CD4-positive, alpha-beta T cell (primary cell): Measurements from ENCODE around the gene ITGAE. TPM values are rescaled to one million over a fixed set of nuclear protein-coding genes. Genes with fewer than 3 reads are reported as not detected.

ENCODE experiments used
- ATAC-seq: fragments of 200-7000 bp; cut with Tn5 transposase; one replicate; pipeline ENCODE4 v1.10.0; 2022; ENCODE audit warnings: mild to moderate bottlenecking; ENCODE audit not compliant: poor library complexity
- CTCF ChIA-PET: fragments of 350-600 bp; sonication (Branson Sonifier 250); formaldehyde crosslinking; loops from one replicate; lab custom pipeline; 2021; ENCODE audit warnings: antibody characterized with exemption, inconsistent platforms; lab: Charles Lee
- POLR2A ChIA-PET: fragments of 350-600 bp; sonication (Branson Sonifier 250); formaldehyde crosslinking; loops from one replicate; lab custom pipeline; 2021; ENCODE audit warnings: antibody characterized with exemption, inconsistent platforms; lab: Charles Lee
- DNase-seq, 14 experiments: peaks; one replicate each; pipeline ENCODE4 v3.0.0-alpha.2; 2013 to 2020; ENCODE audit warnings: mixed read lengths in 2 of 14
- H3K27ac ChIP-seq, 2 donors: one replicate each; pipeline versions ENCODE4 v1.5.1 to v1.7.0; 2013; ENCODE audit warnings: low read length in 2 of 2, low read depth in 1 of 2, mild to moderate bottlenecking in 1 of 2
- H3K27me3 ChIP-seq, 2 experiments: 1 replicate in 1 of 2; 2 replicates in 1 of 2; pipeline versions ENCODE4 v1.6.1 to v1.7.0; 2013; ENCODE audit warnings: low read length in 2 of 2, control low read depth in 1 of 2, mild to moderate bottlenecking in 1 of 2, moderate library complexity in 1 of 2; ENCODE audit not compliant: insufficient read depth in 2 of 2, control insufficient read depth in 1 of 2
- H3K36me3 ChIP-seq: one replicate; pipeline ENCODE4 v1.6.1; 2013; ENCODE audit warnings: low read length, control low read depth; ENCODE audit not compliant: insufficient read depth
- H3K4me1 ChIP-seq: one replicate; pipeline ENCODE4 v1.6.1; 2013; ENCODE audit warnings: low read length, control low read depth; ENCODE audit not compliant: insufficient read depth
- H3K4me3 ChIP-seq: one replicate; pipeline ENCODE4 v1.5.1; 2013; ENCODE audit warnings: mild to moderate bottlenecking, low read length, moderate library complexity
- H3K9me3 ChIP-seq, 2 experiments: 1 replicate in 1 of 2; 2 replicates in 1 of 2; pipeline versions ENCODE4 v1.6.1 to v1.7.0; 2013; ENCODE audit warnings: low read length in 2 of 2, mild to moderate bottlenecking in 2 of 2, control low read depth in 1 of 2, moderate library complexity in 1 of 2; ENCODE audit not compliant: control insufficient read depth in 1 of 2, insufficient read depth in 1 of 2
- H3K27ac Mint-ChIP-seq: one replicate; pipeline ENCODE4 v1.8.0; 2020; ENCODE audit warnings: mixed read lengths
- H3K27me3 Mint-ChIP-seq: one replicate; pipeline ENCODE4 v1.8.0; 2021; ENCODE audit warnings: mixed read lengths
- H3K36me3 Mint-ChIP-seq: one replicate; pipeline ENCODE4 v1.8.0; 2021; ENCODE audit warnings: low read depth, mixed read lengths
- H3K4me1 Mint-ChIP-seq: one replicate; pipeline ENCODE4 v1.8.0; 2021; ENCODE audit warnings: low read depth, mixed read lengths
- H3K4me3 Mint-ChIP-seq: one replicate; pipeline ENCODE4 v1.8.0; 2020; ENCODE audit warnings: mild to moderate bottlenecking, mixed read lengths
- H3K9me3 Mint-ChIP-seq: one replicate; pipeline ENCODE4 v1.8.0; 2020; ENCODE audit warnings: mixed read lengths
- intact Hi-C, 2 experiments: fragments of 100-400 bp; cut with DNase I in 1 of 2; cut with micrococcal nuclease in 1 of 2; formaldehyde crosslinking; loops; one replicate each; pipeline versions ENCODE4 v1.15.1 to v1.9.0; 2023 to 2025; cut with DNase I, micrococcal nuclease
- total RNA-seq, 174 experiments: library from RNA in 2 of 174; stranded (reverse) in 2 of 174; gene quantifications; one replicate each; pipeline ENCODE4 v1.2.3 and lab custom pipeline; 2021 to 2026
- TF ChIP-seq, protein P1 (sequence below): fragments of 200-600 bp; IDR thresholded peaks from one replicate; pipeline ENCODE4 v1.8.0; 2022; ENCODE audit warnings: antibody characterized with exemption, mild to moderate bottlenecking

Gene ITGAE
- total RNA-seq, 2 experiments from 2014 or later: 15.8 to 18.3 TPM

DNA sequence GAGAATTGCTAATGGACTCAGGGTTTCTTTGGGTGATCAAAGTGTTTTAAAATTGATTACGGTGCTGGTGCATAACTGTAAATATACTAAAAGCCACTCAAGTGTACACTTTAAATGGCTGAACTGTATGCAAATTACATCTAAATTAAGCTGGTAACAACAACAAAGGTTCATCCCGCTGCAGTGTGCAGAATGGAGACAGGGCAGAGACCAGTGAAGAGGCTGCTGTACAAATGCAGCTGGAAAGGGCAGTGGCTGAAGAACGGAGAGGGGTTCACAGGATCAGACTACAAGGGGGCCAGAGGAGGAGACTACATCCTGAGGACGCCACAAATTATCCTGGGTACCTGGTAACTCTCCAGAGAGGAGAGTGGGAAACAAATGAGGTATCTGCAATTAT lies 9.0 kb upstream of the ITGAE start:
- Histone ChIP-seq H3K36me3 (peaks cover 64% of the 10 kb centered on the region), H3K9me3 (no peaks in the 10 kb centered on the region), H3K27me3 (no peaks in the 10 kb centered on the region), H3K4me3 (no peak overlapping the region), H3K4me1 (no peaks in the 10 kb centered on the region), H3K27ac (no peak overlapping the region)
- DNase-seq (no peak), ATAC-seq (no peak)
- no peaks in the 10 kb centered on the region for H3K4me1 Mint-ChIP-seq
- CTCF ChIA-PET: interaction anchor here (1.7 kb wide), 1 partner anchor 72 kb away, joined by 8 read pairs; no protein-coding TSS in a partner anchor
- TF ChIP-seq, protein P1, sequence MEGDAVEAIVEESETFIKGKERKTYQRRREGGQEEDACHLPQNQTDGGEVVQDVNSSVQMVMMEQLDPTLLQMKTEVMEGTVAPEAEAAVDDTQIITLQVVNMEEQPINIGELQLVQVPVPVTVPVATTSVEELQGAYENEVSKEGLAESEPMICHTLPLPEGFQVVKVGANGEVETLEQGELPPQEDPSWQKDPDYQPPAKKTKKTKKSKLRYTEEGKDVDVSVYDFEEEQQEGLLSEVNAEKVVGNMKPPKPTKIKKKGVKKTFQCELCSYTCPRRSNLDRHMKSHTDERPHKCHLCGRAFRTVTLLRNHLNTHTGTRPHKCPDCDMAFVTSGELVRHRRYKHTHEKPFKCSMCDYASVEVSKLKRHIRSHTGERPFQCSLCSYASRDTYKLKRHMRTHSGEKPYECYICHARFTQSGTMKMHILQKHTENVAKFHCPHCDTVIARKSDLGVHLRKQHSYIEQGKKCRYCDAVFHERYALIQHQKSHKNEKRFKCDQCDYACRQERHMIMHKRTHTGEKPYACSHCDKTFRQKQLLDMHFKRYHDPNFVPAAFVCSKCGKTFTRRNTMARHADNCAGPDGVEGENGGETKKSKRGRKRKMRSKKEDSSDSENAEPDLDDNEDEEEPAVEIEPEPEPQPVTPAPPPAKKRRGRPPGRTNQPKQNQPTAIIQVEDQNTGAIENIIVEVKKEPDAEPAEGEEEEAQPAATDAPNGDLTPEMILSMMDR: no peak
- H3K27me3 Mint-ChIP-seq: no peaks in the 10 kb centered on the region
- POLR2A ChIA-PET: no interaction called here
- no peak overlapping the region for H3K4me3 Mint-ChIP-seq
- peaks cover 73% of the 10 kb centered on the region for H3K36me3 Mint-ChIP-seq
- no peak overlapping the region for H3K27ac Mint-ChIP-seq
- intact Hi-C loops: no loop called here
- H3K9me3 Mint-ChIP-seq: no peaks in the 10 kb centered on the region

DNA sequence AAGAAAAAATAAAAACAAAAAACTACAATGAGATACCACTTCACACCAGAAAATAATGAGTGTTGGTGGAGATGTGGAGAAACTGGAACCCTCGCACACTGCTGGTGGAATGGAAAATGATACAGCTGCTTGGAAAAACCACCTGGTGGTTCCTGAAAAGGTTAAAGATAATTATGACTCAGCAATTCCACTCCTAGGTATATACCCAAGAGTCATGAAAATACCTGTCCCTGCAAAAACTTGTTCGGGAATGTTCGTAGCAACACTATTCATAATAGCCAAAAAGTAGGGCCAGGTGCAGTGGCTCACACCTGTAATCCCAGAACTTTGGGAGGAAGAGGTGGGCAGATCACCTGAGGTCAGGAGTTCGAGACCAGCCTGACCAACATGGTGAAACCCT lies 8.1 kb upstream of the ITGAE start:
- no peaks in the 10 kb centered on the region for H3K27me3 ChIP-seq
- Mint-ChIP-seq H3K36me3 (peaks cover 64% of the 10 kb centered on the region), H3K4me3 (no peak overlapping the region), H3K9me3 (no peaks in the 10 kb centered on the region), H3K4me1 (no peaks in the 10 kb centered on the region), H3K27me3 (no peaks in the 10 kb centered on the region), H3K27ac (no peak overlapping the region)
- DNase-seq (no peak), ATAC-seq (no peak)
- H3K36me3 ChIP-seq: peaks cover 55% of the 10 kb centered on the region
- POLR2A ChIA-PET: no interaction called here
- peaks cover 4% of the 10 kb centered on the region for H3K4me1 ChIP-seq
- CTCF ChIA-PET: interaction anchor here (1.7 kb wide), 1 partner anchor 71 kb away, joined by 8 read pairs; no protein-coding TSS in a partner anchor
- H3K9me3 ChIP-seq: no peaks in the 10 kb centered on the region
- no peak overlapping the region for H3K4me3 ChIP-seq
- TF ChIP-seq, protein P1: no peak
- no peak overlapping the region for H3K27ac ChIP-seq
- intact Hi-C loops: no loop called here

DNA sequence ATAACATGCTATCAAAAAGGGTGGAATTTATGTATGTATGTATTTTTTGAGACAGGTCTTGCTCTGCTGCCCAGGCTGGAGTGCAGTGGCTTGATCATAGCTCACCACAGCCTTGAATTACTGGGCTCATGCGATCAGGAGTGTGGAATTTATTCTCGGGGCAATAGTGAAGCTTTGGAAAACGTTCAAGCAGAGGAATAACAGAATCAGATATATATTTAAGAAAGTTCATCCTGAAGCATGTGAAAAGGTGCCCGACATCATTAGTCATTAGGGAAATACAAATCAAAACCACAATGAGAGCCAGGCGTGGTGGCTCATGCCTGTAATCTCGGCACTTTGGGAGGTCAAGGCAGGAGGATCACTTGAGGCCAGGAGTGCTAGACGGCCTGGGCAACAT lies 7.7 kb upstream of the ITGAE start:
- Mint-ChIP-seq H3K27me3 (no peaks in the 10 kb centered on the region), H3K4me3 (no peak overlapping the region), H3K27ac (no peak overlapping the region), H3K36me3 (peaks cover 60% of the 10 kb centered on the region), H3K4me1 (no peaks in the 10 kb centered on the region), H3K9me3 (no peaks in the 10 kb centered on the region)
- Histone ChIP-seq H3K36me3 (peaks cover 51% of the 10 kb centered on the region), H3K4me3 (no peak overlapping the region), H3K27me3 (no peaks in the 10 kb centered on the region), H3K4me1 (peaks cover 4% of the 10 kb centered on the region), H3K27ac (no peak overlapping the region), H3K9me3 (no peaks in the 10 kb centered on the region)
- ChIA-PET CTCF (no interaction called here), POLR2A (no interaction called here)
- intact Hi-C loops: no loop called here
- TF ChIP-seq, protein P1: no peak
- ATAC-seq: no peak
- no peak for DNase-seq
